ENCODE results near the gene PPP2R2B. TPM values are rescaled to one million over a fixed set of nuclear protein-coding genes. Genes with fewer than 3 reads are reported as not detected.

The PPP2R2B gene
- total RNA-seq, 4 donors from 2014 or later = 1.2 to 4.0 (median 2.1) TPM

DNA sequence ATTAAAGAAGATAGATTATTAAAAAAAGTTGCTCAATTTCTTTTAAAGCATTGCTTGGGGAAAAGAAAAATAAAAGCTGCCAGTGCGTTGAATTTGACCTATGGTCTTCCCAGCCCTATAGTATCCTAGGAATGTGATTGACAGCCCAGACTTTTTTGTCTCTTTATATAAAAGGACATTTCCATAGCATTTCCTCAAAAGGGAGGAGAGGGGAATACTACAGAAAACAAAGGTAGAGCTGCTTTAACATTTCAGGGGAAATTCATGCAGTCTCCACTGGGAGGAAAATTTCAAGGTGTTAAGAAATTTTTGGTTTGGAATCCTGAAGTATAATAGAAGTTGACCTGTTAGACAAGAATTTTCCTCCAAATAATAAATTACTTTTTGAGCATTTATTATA is 344.7 kb downstream of the PPP2R2B start:
- no peak overlapping the region for H3K27ac ChIP-seq (replicated peaks in 1 of 4)
- WGBS = 0% methylated on average over 1 of the region's 1 CpG
- TF ChIP-seq EP300 (IDR thresholded peaks at IDR 0.05) (no peak), POLR2A (IDR thresholded peaks at IDR 0.05; ENCODE audit: low read depth) (no peak), POLR2AphosphoS5 (IDR thresholded peaks at IDR 0.05) (no peak)
- TF ChIP-seq, protein P1, sequence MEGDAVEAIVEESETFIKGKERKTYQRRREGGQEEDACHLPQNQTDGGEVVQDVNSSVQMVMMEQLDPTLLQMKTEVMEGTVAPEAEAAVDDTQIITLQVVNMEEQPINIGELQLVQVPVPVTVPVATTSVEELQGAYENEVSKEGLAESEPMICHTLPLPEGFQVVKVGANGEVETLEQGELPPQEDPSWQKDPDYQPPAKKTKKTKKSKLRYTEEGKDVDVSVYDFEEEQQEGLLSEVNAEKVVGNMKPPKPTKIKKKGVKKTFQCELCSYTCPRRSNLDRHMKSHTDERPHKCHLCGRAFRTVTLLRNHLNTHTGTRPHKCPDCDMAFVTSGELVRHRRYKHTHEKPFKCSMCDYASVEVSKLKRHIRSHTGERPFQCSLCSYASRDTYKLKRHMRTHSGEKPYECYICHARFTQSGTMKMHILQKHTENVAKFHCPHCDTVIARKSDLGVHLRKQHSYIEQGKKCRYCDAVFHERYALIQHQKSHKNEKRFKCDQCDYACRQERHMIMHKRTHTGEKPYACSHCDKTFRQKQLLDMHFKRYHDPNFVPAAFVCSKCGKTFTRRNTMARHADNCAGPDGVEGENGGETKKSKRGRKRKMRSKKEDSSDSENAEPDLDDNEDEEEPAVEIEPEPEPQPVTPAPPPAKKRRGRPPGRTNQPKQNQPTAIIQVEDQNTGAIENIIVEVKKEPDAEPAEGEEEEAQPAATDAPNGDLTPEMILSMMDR (IDR thresholded peaks at IDR 0.05) = no peak
- no peak overlapping the region for H3K4me3 ChIP-seq
- intact Hi-C loops (cut with DNase I) = no loop called here
- no peak for DNase-seq (ENCODE audit: extremely low spot score)
- H3K36me3 ChIP-seq = no peaks in the 10 kb centered on the region
- no peaks in the 10 kb centered on the region for H3K4me1 ChIP-seq
- H3K9me3 ChIP-seq = no peaks in the 10 kb centered on the region
- no peaks in the 10 kb centered on the region for H3K27me3 ChIP-seq

DNA sequence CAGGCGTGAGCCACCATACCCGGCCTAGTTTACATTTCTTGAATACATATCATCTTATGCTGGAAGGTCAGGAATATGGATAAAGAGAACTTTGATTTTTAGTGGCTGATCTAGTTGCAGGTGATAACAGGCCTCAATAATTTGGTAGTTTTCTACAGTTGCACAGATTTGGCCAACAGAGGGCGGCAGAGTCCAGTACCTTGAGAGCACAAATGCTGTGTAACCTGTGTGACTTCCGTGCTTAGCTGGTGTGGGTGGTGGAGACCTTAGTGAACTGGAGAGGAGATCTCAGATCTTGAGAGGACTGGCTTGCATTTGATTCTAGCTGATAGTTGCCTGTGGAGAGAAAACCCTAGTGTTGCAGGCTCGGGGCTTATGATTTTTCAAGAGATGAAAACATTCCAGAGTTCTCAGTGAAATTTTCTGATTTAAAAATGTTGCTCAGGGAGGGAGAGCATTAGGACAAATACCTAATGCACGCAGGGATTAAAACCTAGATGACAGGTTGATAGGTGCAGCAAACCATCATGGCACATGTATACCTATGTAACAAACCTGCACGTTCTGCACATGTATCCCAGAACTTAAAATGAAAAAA is 345.2 kb downstream of the PPP2R2B start:
- Histone ChIP-seq H3K4me3 (no peak overlapping the region), H3K9me3 (no peaks in the 10 kb centered on the region), H3K27ac (replicated peaks in 1 of 4) (no peak overlapping the region), H3K27me3 (no peaks in the 10 kb centered on the region), H3K36me3 (no peaks in the 10 kb centered on the region), H3K4me1 (no peaks in the 10 kb centered on the region)
- intact Hi-C loops (cut with DNase I) = no loop called here
- TF ChIP-seq, protein P1 (IDR thresholded peaks at IDR 0.05) = peak; percentile 47 to 71 (median 49)
- TF ChIP-seq POLR2A (IDR thresholded peaks at IDR 0.05; ENCODE audit: low read depth) = no peak
- 45% methylated on average over 7 of the region's 7 CpGs for WGBS
- DNase-seq (ENCODE audit: extremely low spot score) = no peak

Small RNA genes lying within 50 kb of the gene (small RNA-seq; reads per million reads assigned to genes)
- gene RN7SL791P = 0 reads per million in 3 donors

All from esophagus muscularis mucosa (tissue), 4 donors.